Heart left ventricle (tissue), 16 donors: ENCODE measurements around the gene ARHGAP30. TPM values are rescaled to one million over a fixed set of nuclear protein-coding genes. Genes with fewer than 3 reads are reported as not detected.
A peak's percentile ranks its signal among the peaks of the same experiment; 100 is the strongest.

ENCODE experiments used
- ATAC-seq, 4 donors: fragments of 200-7000 bp; cut with Tn5 transposase; one replicate each; pipeline ENCODE4 v1.9.1; 2020 to 2022; ENCODE audit warnings: moderate library complexity in 4 of 4, mild to moderate bottlenecking in 3 of 4, moderate number of reproducible peaks in 1 of 4
- DNase-seq, 5 donors: peaks; one replicate each; pipeline ENCODE4 v3.0.0-alpha.2; 2020
- H3K27ac ChIP-seq, 12 donors: fragments of 200-600 bp; sonication (generic) in 4 of 12; one replicate each; pipeline versions ENCODE4 v1.5.0 to v1.8.0; 2016 to 2022; ENCODE audit warnings: mild to moderate bottlenecking in 2 of 12
- H3K27me3 ChIP-seq, 9 donors: fragments of 200-600 bp; sonication (generic) in 2 of 9; one replicate each; pipeline versions ENCODE4 v1.5.1 to v1.8.0; 2016 to 2022; ENCODE audit warnings: mild to moderate bottlenecking in 3 of 9
- H3K36me3 ChIP-seq, 9 donors: fragments of 200-600 bp; sonication (generic) in 2 of 9; one replicate each; pipeline versions ENCODE4 v1.5.0 to v1.8.0; 2018 to 2022; ENCODE audit warnings: mild to moderate bottlenecking in 2 of 9
- H3K4me1 ChIP-seq, 12 donors: fragments of 200-600 bp; sonication (generic) in 4 of 12; one replicate each; pipeline versions ENCODE4 v1.5.0 to v1.8.0; 2016 to 2022; ENCODE audit warnings: mild to moderate bottlenecking in 3 of 12
- H3K4me3 ChIP-seq, 12 donors: fragments of 200-600 bp; sonication (generic) in 4 of 12; one replicate each; pipeline versions ENCODE4 v1.5.0 to v1.8.0; 2017 to 2022; ENCODE audit warnings: mild to moderate bottlenecking in 9 of 12, moderate library complexity in 4 of 12
- H3K9me3 ChIP-seq, 12 donors: fragments of 200-600 bp; sonication (generic) in 4 of 12; one replicate each; pipeline versions ENCODE4 v1.5.0 to v1.8.0; 2016 to 2022; ENCODE audit warnings: mild to moderate bottlenecking in 1 of 12
- POLR2A ChIP-seq, 2 donors: fragments of 450-650 bp; IDR thresholded peaks; one replicate each; pipeline ENCODE4 v1.6.1; 2017; ENCODE audit warnings: antibody characterized with exemption in 2 of 2, mild to moderate bottlenecking in 2 of 2, moderate library complexity in 2 of 2
- WGBS, 4 donors: extraction: QIAGEN DNeasy Blood & Tissue Kit in 2 of 4; methylation state at CpG; one replicate each; pipeline versions ENCODE4 v1.1.5 to v1.1.7; 2013 to 2018; 5-methylcytosine and 5-hydroxymethylcytosine counted together
- intact Hi-C, 10 donors: fragments of 100-400 bp; cut with DNase I; formaldehyde crosslinking; loops; one replicate each; pipeline versions ENCODE4 v1.11.1 to v1.14.2; 2022
- polyA plus RNA-seq, 2 donors: library from polyadenylated mRNA; stranded (reverse); fragments of 200-250 nt; gene quantifications; one replicate each; pipeline ENCODE4 v1.2.3, GENCODE V29; 2013
- total RNA-seq, 9 donors: library from RNA; depleted of rRNA in 2 of 9; stranded (reverse); fragments of >200 nt in 2 of 9; fragmentation: NEBNext Ultra II Directional in 3 of 9; extraction: Animal tissue kit (Norgen Biotek cat#: 25700) in 3 of 9; gene quantifications; one replicate each; pipeline versions ENCODE4 v1.1.0 to v1.2.4, GENCODE V29; 2016 to 2023
- TF ChIP-seq, protein P1 (sequence below), 12 donors: fragments of 200-600 bp; sonication (generic) in 4 of 12; IDR thresholded peaks; one replicate each; pipeline versions ENCODE4 v1.5.0 to v1.8.0; 2018 to 2022; ENCODE audit warnings: antibody characterized with exemption in 12 of 12, mild to moderate bottlenecking in 5 of 12
- donor health status: ischemic (EF 13 %, LVEDD 7.1; RV severe dilation, severe dysfunction).
- donor health status: healthy with polysubstance abuse.
- donor health status: DM: no; HTN: yes; CAD: no.
- donor health status: DM: no; HTN: no; CAD: no.
- donor health status: ischemic (EF 25% LVEDD 6.9; RV normal size, moderate dysfunction).
- donor health status: ischemic (EF 25% LVEDD 5.7; RV mildly dilated, moderate dysfunction).
- donor health status: healthy.
- donor health status: DM: yes; HTN: yes; CAD: no.
- donor health status: ischemic (EF 35%, LVEDD 5.7; RV mildly dilated, moderate dysfunction).
- donor health status: nonischemic (EF 11% LVEDD 7.7; RV severe dilation, severe dysfunction).
- donor health status: DM: yes; HTN: yes; CAD: no.
- donor health status: PGD.
- donor health status: ischemic (EF 29% LVEDD 5.4; RV normal size, mild dysfunction).
- donor health status: nonischemic (EF 23%, LVEDD 6.1; RV moderate dilation, normal function).

ARHGAP30 gene
- total and polyA plus RNA-seq, 11 donors, result 1.3 to 32.2 (median 2.1) TPM

DNA sequence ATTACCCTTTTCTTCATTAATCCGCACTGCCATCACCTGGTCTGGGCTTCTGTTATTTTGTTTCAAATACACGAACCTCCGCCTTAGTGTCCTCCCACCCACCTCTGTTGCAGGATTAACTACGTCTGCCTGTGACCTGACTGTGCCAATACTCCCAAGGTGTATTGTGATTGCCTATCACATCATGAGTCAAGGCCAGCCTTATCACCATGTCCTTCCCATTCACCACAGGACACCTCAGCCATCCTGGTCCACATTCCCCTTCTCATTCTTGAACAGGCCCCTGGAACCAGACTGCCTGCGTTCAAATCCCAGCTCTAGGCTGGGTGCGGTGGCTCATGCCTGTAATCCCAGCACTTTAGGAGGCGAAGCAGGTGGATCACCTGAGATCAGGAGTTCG is 63.1 kb downstream of the ARHGAP30 start:
- intact Hi-C loops, result no loop called here
- ATAC-seq, result no peak
- H3K27me3 ChIP-seq, result no peaks in the 10 kb centered on the region
- no peak for DNase-seq
- H3K4me3 ChIP-seq, result no peak overlapping the region
- H3K4me1 ChIP-seq, result peaks cover 0 to 18% (median 0%) of the 10 kb centered on the region in 12 donors
- 94 to 95% (median 95%) methylated on average over 8 of the region's 8 CpGs for WGBS, 4 donors
- no peaks in the 10 kb centered on the region for H3K9me3 ChIP-seq
- TF ChIP-seq POLR2A (IDR thresholded peaks at IDR 0.05), result no peak
- TF ChIP-seq, protein P1, sequence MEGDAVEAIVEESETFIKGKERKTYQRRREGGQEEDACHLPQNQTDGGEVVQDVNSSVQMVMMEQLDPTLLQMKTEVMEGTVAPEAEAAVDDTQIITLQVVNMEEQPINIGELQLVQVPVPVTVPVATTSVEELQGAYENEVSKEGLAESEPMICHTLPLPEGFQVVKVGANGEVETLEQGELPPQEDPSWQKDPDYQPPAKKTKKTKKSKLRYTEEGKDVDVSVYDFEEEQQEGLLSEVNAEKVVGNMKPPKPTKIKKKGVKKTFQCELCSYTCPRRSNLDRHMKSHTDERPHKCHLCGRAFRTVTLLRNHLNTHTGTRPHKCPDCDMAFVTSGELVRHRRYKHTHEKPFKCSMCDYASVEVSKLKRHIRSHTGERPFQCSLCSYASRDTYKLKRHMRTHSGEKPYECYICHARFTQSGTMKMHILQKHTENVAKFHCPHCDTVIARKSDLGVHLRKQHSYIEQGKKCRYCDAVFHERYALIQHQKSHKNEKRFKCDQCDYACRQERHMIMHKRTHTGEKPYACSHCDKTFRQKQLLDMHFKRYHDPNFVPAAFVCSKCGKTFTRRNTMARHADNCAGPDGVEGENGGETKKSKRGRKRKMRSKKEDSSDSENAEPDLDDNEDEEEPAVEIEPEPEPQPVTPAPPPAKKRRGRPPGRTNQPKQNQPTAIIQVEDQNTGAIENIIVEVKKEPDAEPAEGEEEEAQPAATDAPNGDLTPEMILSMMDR (IDR thresholded peaks at IDR 0.05), result no peak
- H3K36me3 ChIP-seq, result no peaks in the 10 kb centered on the region
- H3K27ac ChIP-seq, result no peak overlapping the region

DNA sequence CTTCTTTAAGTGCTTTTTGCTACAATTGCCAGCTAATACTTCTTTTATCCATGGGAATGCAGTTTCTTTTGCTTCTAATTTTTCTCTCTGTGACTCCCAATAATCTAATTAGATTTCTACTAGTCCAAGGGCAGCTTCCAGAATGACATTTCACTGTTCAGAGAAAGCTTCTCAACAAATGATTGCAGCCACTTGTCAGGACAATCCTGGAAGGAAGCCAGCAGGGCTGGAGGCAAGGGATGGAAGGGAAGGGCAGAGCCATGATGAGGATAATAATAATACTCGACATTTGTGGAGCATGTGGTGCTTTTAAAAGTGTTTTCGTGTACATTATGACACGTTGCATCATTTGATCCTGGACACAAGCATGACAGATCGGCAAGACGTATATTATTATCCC is 68.2 kb downstream of the ARHGAP30 start:
- no peaks in the 10 kb centered on the region for H3K27me3 ChIP-seq
- no peak for TF ChIP-seq POLR2A (IDR thresholded peaks at IDR 0.05)
- TF ChIP-seq, protein P1 (IDR thresholded peaks at IDR 0.05), result no peak
- H3K4me3 ChIP-seq, result no peak overlapping the region
- intact Hi-C loops, result loop anchor here in 1 of 10 donors (2.0 kb wide), 1 partner anchor 37 kb away; the partner anchor contains the start of gene TSTD1
- H3K9me3 ChIP-seq, result no peaks in the 10 kb centered on the region
- H3K4me1 ChIP-seq, result peaks cover 0 to 23% (median 6%) of the 10 kb centered on the region in 12 donors
- H3K36me3 ChIP-seq, result peaks cover 0 to 31% (median 7%) of the 10 kb centered on the region in 9 donors
- peak in 2 of 5 donors; percentile 52 to 54 for DNase-seq
- 34 to 49% (median 43%) methylated on average over 5 of the region's 5 CpGs for WGBS, 4 donors
- peak overlapping the region in 1 of 12 donors; percentile 30 for H3K27ac ChIP-seq
- ATAC-seq, result no peak

DNA sequence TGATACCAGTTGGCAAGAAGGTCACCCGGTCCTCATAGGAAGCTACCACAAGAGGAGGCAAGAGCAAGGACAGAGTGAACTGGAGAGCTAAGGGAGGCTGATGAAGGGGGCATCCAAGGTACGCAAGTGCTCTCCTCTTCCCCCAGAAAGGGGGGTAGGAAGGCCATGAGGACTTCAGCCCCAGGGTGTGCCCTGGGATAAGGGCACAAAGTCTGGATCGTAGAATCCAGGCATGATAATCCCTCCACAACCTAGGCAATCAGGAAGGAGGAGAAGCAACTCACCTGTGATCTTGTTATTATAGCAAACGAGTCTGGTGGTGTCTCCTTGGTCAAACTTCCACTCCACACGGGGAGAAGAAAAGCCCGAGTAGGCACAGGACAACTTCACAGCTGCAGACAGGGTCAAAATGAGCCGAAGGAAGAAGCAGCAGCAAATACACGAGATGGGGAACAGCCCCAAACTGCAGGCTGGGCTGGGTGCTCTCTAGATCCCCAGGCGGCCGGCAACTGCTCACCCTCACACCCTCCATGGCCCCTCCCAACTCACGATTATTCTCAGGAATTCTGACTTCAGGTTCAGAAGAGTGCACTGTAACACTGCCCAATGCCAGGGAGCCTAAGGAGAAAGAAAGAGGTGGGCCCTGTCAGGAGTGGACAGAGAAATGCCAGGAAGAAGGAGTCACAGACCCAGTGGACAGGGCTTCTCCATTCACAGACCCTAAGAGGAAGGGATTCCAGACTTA is 68.8 kb downstream of the ARHGAP30 start:
- 76 to 87% (median 80%) methylated on average over 11 of the region's 11 CpGs for whole genome bisulfite sequencing, 4 donors
- Histone ChIP-seq H3K27me3 (no peaks in the 10 kb centered on the region), H3K36me3 (peaks cover 0 to 31% (median 7%) of the 10 kb centered on the region in 9 donors), H3K27ac (peak overlapping the region in 1 of 12 donors; percentile 30), H3K4me3 (no peak overlapping the region), H3K9me3 (no peaks in the 10 kb centered on the region), H3K4me1 (peaks cover 0 to 23% (median 6%) of the 10 kb centered on the region in 12 donors)
- intact Hi-C loops, result loop anchor here in 1 of 10 donors (2.0 kb wide), 1 partner anchor 38 kb away; the partner anchor contains the start of gene TSTD1
- no peak for ATAC-seq
- DNase-seq, result no peak
- TF ChIP-seq, protein P1 (IDR thresholded peaks at IDR 0.05), result no peak
- no peak for TF ChIP-seq POLR2A (IDR thresholded peaks at IDR 0.05)

DNA sequence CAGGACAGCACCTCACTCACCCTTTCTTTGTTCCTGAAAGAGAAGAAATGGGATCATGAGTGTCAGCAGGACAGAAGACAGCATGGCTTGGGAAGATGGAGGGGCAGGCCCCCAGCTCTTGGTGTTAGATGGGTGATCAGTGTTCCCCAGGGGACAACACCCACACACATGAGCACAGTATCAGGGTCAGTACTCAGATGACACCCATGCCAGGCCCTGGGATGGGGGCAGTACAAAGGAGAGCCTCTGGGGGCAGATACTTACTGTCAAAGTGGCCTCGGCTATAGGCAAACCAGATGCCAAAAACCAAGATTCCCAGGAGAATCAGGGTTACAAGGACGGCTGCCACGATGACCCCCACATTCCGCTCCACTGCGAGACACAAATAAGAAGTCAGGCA is 70.3 kb downstream of the ARHGAP30 start:
- intact Hi-C loops, result loop anchor here in 9 of 10 donors (5.0 to 10.0 kb wide), 7 partner anchors 43 to 153 kb away; partner anchors contain the start of genes USF1 (in 4 of the 9), DEDD (in 2 of the 9), KLHDC9 (in 2 of the 9) and UFC1 (in 1 of the 9)
- no peak for ATAC-seq
- Histone ChIP-seq H3K27me3 (no peaks in the 10 kb centered on the region), H3K27ac (no peak overlapping the region), H3K36me3 (peaks cover 0 to 31% (median 7%) of the 10 kb centered on the region in 9 donors), H3K4me3 (no peak overlapping the region), H3K9me3 (no peaks in the 10 kb centered on the region), H3K4me1 (peaks cover 0 to 24% (median 6%) of the 10 kb centered on the region in 12 donors)
- TF ChIP-seq, protein P1 (IDR thresholded peaks at IDR 0.05), result no peak
- TF ChIP-seq POLR2A (IDR thresholded peaks at IDR 0.05), result no peak
- no peak for DNase-seq
- WGBS, 4 donors, result 80 to 90% (median 85%) methylated on average over 5 of the region's 5 CpGs; no CpG with 5 or more reads in 1 of the 4 donors
